GM19351 (cell line): ENCODE results near the gene KCNIP4.

ENCODE experiments used
- ATAC-seq: cut with Tn5 transposase; IDR thresholded peaks from one replicate; pipeline ENCODE4 v1.9.1; 2021; ENCODE audit warnings: mild to moderate bottlenecking, moderate library complexity; ENCODE audit not compliant: unreplicated experiment

The KCNIP4 gene

GRCh38 chr4:20698382-20698781 is 1250.2 kb downstream of the KCNIP4 start:
- no peak for ATAC-seq

DNA sequence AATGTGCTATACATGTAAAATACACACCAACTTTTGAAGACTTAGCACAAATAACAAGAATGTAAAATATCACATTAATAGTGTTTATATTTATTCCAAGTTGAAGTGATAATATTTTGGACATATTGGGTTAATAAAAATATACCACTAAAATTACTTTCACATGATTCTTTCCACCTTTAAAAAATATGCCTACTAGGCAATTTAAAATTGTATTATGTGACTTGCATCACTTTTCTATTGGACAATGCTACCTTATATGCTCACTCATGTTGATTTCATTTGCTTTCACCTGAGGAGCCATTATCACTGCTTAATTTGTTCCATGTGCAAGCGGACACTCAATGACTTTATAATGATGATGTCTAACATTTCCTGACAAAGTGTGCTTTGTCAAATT is 1251.8 kb downstream of the KCNIP4 start:
- ATAC-seq, result no peak

DNA sequence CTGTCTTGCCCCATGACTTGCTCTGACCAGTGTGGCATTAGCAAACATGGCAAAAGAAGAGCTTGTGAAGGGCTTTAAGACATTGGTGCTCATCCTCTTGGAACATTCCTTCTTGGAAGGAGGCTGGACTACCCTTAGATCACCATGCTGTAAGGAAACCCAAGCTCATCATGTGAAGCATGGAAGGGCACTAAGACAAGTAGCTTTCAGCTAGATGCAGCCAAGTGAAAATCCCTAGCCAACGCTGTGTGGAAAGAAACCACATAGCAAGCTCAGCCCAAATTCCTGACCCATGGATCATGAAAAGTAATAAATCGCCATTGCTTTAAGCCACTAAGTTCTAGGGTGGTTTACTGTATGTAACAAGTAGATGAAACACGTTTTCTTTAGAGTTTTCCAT is 1260.7 kb downstream of the KCNIP4 start:
- no peak for ATAC-seq

DNA sequence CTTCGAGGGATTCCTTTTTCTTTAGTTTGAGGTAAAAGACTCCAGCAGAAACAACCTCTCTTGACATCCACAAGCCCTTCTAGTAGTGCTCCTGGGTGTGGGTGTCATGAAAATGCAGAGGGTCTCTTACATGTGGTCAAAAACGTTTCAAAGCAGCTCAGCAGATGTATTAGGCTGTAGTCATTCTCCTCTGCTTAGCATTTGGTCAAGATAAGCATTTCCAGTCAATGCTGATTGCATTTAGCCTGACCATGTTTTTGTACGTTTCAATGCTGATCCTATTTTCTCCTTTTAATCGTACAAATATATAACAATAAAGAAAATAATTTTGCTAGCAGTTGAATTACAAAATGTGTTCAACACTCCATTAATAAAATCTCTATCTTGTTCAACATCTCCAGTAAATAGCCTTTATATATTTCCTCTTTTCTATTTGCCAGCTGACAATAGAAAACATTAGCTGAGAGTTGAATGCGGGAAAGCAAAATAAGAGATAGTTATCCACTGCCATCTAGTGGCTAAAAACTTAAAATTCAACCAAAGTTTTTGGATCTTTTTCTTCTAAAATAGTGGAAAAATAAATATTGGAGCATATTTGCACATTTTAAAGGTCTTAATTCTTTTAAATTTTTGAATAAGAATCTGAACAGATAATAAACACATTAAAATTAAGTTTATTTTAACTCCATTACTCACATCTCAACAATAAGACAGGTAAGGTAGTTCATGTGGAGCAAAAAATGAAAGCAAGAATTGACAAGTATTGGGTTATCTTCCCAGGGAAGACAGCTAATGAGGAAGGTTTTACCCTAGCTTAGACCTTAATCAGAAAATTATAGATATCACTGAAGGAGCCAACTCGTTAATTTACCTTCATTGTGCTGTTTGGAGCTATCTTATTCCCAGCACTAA is 1263.5 kb downstream of the KCNIP4 start:
- no peak for ATAC-seq

DNA sequence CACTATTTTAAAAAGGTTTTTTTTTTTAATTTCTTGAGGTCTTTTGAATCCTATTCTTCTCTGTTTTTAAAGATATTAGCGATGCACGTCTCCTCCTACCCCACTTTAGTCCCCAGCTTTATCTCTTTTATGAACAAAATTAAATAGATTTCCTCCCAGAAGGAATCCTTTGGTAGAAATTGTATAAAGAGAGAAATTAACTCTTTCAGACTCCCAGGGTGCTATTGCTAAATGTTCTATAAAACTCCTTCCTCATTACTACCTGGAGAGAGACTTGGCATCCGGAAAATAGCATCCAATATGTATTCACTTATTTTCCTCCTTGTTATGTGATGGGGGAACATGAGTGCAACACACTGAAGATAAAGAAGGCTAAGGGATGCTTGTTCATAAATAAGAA is 1264.8 kb downstream of the KCNIP4 start:
- no peak for ATAC-seq

GRCh38 chr4:20682853-20683252 is 1265.7 kb downstream of the KCNIP4 start:
- no peak for ATAC-seq

GRCh38 chr4:20681271-20681670 is 1267.3 kb downstream of the KCNIP4 start:
- no peak for ATAC-seq

DNA sequence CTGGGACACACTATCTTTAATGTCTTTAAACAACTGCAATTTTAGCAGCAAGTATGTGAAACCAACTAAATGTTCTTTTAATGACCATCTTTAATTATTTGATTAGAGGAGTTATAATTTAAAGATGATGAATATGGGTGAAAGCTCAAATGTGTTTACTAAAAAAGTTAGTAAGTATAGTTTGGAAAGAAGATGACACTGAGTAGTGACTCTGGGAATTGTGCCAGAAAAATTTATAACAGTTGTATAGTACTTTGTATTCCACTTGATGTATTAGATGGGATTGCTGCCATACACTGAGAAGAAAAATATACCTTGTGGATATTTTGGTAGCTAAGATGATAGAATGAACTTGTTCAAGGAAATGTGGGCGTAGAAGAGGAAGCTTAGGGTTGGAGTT is 1267.8 kb downstream of the KCNIP4 start:
- ATAC-seq, result no peak

DNA sequence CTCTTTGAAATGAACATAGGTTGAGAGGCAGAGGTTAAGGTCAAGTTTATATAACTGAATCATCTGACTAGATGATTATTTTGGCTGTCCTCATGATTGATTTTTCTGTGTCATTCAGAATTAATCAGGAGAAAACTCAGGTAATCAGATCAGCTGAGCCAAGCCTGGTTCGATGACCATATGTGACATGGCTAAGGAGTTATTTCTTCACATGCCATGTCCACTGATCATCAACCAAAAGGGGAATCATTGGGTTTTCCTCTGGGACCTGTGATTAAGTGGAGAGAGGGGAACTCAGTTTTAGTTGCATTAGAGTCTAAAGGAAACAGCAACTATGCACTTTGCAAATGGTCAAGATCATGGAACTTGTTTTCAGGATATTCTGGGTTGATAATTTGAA is 1268.6 kb downstream of the KCNIP4 start:
- ATAC-seq, result no peak
